Measurements from ENCODE around the gene NSDHL.

DNA sequence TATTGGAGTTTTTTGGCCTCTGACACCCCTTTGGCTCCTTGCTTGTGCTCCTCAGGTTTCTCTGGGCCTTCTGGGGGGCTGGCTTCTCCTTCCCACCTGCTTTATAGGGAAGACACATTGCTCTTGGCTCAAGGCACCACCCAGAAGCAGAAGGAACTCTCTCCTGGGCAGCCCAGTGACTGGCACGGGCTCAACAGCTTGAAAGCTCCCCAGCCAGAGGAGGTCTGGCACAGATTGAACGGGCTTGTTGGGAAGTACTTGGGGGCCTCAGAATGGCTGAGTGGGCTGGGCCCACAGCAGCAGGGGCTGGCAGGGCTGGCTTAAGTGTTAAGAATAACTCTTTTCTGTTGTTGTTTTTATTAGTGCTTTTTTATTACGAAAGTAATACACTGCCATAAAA lies 55.9 kb downstream of the NSDHL start:
- TF ChIP-seq, protein P1, sequence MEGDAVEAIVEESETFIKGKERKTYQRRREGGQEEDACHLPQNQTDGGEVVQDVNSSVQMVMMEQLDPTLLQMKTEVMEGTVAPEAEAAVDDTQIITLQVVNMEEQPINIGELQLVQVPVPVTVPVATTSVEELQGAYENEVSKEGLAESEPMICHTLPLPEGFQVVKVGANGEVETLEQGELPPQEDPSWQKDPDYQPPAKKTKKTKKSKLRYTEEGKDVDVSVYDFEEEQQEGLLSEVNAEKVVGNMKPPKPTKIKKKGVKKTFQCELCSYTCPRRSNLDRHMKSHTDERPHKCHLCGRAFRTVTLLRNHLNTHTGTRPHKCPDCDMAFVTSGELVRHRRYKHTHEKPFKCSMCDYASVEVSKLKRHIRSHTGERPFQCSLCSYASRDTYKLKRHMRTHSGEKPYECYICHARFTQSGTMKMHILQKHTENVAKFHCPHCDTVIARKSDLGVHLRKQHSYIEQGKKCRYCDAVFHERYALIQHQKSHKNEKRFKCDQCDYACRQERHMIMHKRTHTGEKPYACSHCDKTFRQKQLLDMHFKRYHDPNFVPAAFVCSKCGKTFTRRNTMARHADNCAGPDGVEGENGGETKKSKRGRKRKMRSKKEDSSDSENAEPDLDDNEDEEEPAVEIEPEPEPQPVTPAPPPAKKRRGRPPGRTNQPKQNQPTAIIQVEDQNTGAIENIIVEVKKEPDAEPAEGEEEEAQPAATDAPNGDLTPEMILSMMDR (IDR thresholded peaks at IDR 0.05; ENCODE audit: low read length), result no peak
- TF ChIP-seq EZH2phosphoT487 (IDR thresholded peaks at IDR 0.05; ENCODE audit: low read length) (no peak), EZH2 (optimal IDR thresholded peaks at IDR 0.05; ENCODE audit: low read depth, low read length) (no peak)

All from MM.1S (cell line).